HepG2 (cell line): ENCODE measurements around the gene PDE9A. TPM values are rescaled to one million over a fixed set of nuclear protein-coding genes. Genes with fewer than 3 reads are reported as not detected.

Source experiments
- AHR ChIP-seq: IDR thresholded peaks from 2 replicates; pipeline ENCODE4 v1.6.1; 2018; ENCODE audit warnings: missing genetic modification reagents, missing compliant biosample characterization
- FOSL1 ChIP-seq: sonication (generic); formaldehyde crosslinking; IDR thresholded peaks from 2 replicates; pipeline ENCODE4 v1.9.0; 2021; ENCODE audit warnings: missing genetic modification reagents, borderline replicate concordance
- GABPA ChIP-seq, 2 experiments: IDR thresholded peaks; 2 replicates each; pipeline ENCODE4 v1.6.1; 2011 to 2016; ENCODE audit warnings: low read depth in 2 of 2, low read length in 1 of 2, missing biosample characterization in 1 of 2, missing genetic modification characterization in 1 of 2
- GLI4 ChIP-seq: sonication (generic); formaldehyde crosslinking; IDR thresholded peaks from 2 replicates; pipeline ENCODE4 v1.5.1; 2020; ENCODE audit warnings: missing genetic modification reagents, mild to moderate bottlenecking, moderate library complexity, borderline replicate concordance
- HNRNPH1 ChIP-seq: fragments of 200-400 bp; formaldehyde crosslinking; optimal IDR thresholded peaks from 2 replicates; pipeline ENCODE3; 2017; ENCODE audit warnings: mild to moderate bottlenecking, low read depth, low read length
- JUN ChIP-seq: sonication (generic); formaldehyde crosslinking; IDR thresholded peaks from 2 replicates; pipeline ENCODE4 v1.4.0; 2020; ENCODE audit warnings: mild to moderate bottlenecking, missing genetic modification reagents
- MYNN ChIP-seq: sonication (generic); formaldehyde crosslinking; IDR thresholded peaks from 2 replicates; pipeline ENCODE4 v1.4.0; 2020; ENCODE audit warnings: mild to moderate bottlenecking, low read depth, missing genetic modification reagents
- MZF1 ChIP-seq: sonication (generic); formaldehyde crosslinking; IDR thresholded peaks from 2 replicates; pipeline ENCODE4 v1.8.1; 2023; ENCODE audit warnings: mild to moderate bottlenecking, missing genetic modification reagents, borderline replicate concordance
- NCOR1 ChIP-seq: fragments of 200-600 bp; sonication (generic); IDR thresholded peaks from 2 replicates; pipeline ENCODE4 v1.7.0; 2017; ENCODE audit warnings: antibody characterized with exemption, low read length, borderline replicate concordance
- PCBP1 ChIP-seq: fragments of 200-400 bp; formaldehyde crosslinking; IDR thresholded peaks from 2 replicates; pipeline ENCODE4 v1.6.1; 2017; ENCODE audit warnings: mild to moderate bottlenecking, low read depth, low read length, borderline replicate concordance
- PLRG1 ChIP-seq: fragments of 450-650 bp; conservative IDR thresholded peaks from 2 replicates; pipeline ENCODE4 v1.6.1; 2016
- SP140L ChIP-seq: sonication (generic); formaldehyde crosslinking; IDR thresholded peaks from 2 replicates; pipeline ENCODE4 v1.4.0; 2020; ENCODE audit warnings: missing genetic modification reagents, borderline replicate concordance
- SSRP1 ChIP-seq: IDR thresholded peaks from 2 replicates; pipeline ENCODE4 v1.6.1; 2016; ENCODE audit warnings: control low read depth
- TBP ChIP-seq: sonication (generic); formaldehyde crosslinking; IDR thresholded peaks from 2 replicates; pipeline ENCODE4 v1.5.0; 2020; ENCODE audit warnings: missing genetic modification reagents
- TEAD2 ChIP-seq: sonication (generic); formaldehyde crosslinking; IDR thresholded peaks from 2 replicates; pipeline ENCODE4 v1.9.0; 2021; ENCODE audit warnings: missing genetic modification reagents
- ZNF607 ChIP-seq: sonication (generic); formaldehyde crosslinking; IDR thresholded peaks from 2 replicates; pipeline ENCODE4 v1.5.1; 2020; ENCODE audit warnings: missing genetic modification reagents, mild to moderate bottlenecking, borderline replicate concordance
- ZNF780A ChIP-seq: sonication (generic); formaldehyde crosslinking; IDR thresholded peaks from 2 replicates; pipeline ENCODE4 v1.8.0; 2022; ENCODE audit warnings: mild to moderate bottlenecking, missing genetic modification reagents, moderate library complexity
- polyA plus RNA-seq, 8 experiments: library from polyadenylated mRNA; depleted of rRNA in 3 of 8; stranded (reverse) in 7 of 8; unstranded in 1 of 8; fragments of >200 nt; fragmentation: Illumina TruSeq in 4 of 8; extraction: Trizol in 4 of 8; gene quantifications; 2 replicates each; pipeline versions ENCODE4 v1.2.1 to v1.2.3, GENCODE V29; 2011 to 2016; ENCODE audit warnings: low read depth in 4 of 8, missing spikeins in 1 of 8, mixed read lengths in 1 of 8; ENCODE audit not compliant: insufficient read depth in 1 of 8
- total RNA-seq, 5 experiments: library from RNA; depleted of rRNA; stranded (reverse); fragments of >200 nt; fragmentation: Illumina TruSeq; extraction: Trizol; gene quantifications; 2 replicates each; pipeline ENCODE4 v1.2.3, GENCODE V29; 2016; ENCODE audit warnings: low read depth in 1 of 5
- TF ChIP-seq, protein P1 (sequence below): IDR thresholded peaks from 2 replicates; pipeline ENCODE4 v1.6.1; 2016; ENCODE audit warnings: missing compliant biosample characterization, missing genetic modification reagents, borderline replicate concordance
- TF ChIP-seq, protein P2 (sequence below): sonication (generic); formaldehyde crosslinking; IDR thresholded peaks from 2 replicates; pipeline ENCODE4 v1.9.0; 2021; ENCODE audit warnings: missing genetic modification reagents, borderline replicate concordance
- TF ChIP-seq, protein P3 (sequence below): sonication (generic); formaldehyde crosslinking; IDR thresholded peaks from 2 replicates; pipeline ENCODE4 v1.5.1; 2020; ENCODE audit warnings: missing genetic modification reagents, mild to moderate bottlenecking, borderline replicate concordance
- TF ChIP-seq, protein P4 (sequence below): sonication (generic); formaldehyde crosslinking; IDR thresholded peaks from 2 replicates; pipeline ENCODE4 v1.5.1; 2020; ENCODE audit warnings: mild to moderate bottlenecking, missing genetic modification reagents, moderate library complexity
- TF ChIP-seq, protein P5 (sequence below): IDR thresholded peaks from 2 replicates; pipeline ENCODE4 v1.6.1; 2016; ENCODE audit warnings: mild to moderate bottlenecking, missing biosample characterization, missing genetic modification reagents

Gene PDE9A
- total and polyA plus RNA-seq, 2 of the 13 experiments (the other 11 are each of a cell fraction or from before 2014, with no cell fraction given), result 4.6 to 19.7 TPM

DNA sequence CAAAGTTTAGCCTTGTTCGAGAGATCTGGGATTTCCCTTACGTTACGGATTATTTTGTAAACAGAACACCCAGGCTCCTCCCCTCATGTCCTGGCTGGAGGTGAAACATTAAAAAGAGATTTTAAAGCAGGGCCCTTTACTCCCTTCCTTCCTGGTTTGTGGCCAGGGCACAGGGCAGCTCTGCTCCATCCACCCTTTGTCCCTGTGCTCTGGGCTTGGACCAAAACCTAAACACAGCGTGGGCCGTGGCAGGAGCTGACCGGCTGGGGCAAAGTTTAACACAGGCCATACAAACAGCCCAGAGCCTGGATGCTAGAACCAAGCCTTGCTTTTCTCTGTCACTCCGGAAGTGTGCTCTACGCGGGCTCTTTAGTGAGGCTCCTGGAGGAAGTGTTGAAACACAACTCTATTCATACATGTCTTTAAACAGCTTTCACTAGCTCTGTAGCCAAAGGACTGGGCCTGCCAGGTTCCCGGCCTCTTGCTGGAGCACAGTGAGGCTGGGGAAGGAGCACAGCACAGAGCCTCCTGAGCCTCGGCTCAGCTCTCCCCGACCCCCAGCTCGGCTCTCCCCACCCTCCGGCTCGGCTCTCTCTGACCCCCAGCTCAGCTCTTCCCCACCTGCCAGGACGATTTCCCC, 84.7 kb downstream of the PDE9A start (continued):
- peak; percentile 49 for TF ChIP-seq HNRNPH1
- TF ChIP-seq, protein P1, sequence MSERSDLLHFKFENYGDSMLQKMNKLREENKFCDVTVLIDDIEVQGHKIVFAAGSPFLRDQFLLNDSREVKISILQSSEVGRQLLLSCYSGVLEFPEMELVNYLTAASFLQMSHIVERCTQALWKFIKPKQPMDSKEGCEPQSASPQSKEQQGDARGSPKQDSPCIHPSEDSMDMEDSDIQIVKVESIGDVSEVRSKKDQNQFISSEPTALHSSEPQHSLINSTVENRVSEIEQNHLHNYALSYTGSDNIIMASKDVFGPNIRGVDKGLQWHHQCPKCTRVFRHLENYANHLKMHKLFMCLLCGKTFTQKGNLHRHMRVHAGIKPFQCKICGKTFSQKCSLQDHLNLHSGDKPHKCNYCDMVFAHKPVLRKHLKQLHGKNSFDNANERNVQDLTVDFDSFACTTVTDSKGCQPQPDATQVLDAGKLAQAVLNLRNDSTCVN (CRISPR knock-in tag), result peak; percentile 52; the same call in 1 of the 2 replicates
- TF ChIP-seq SSRP1 (CRISPR knock-in tag), result no peak
- TF ChIP-seq, protein P2, sequence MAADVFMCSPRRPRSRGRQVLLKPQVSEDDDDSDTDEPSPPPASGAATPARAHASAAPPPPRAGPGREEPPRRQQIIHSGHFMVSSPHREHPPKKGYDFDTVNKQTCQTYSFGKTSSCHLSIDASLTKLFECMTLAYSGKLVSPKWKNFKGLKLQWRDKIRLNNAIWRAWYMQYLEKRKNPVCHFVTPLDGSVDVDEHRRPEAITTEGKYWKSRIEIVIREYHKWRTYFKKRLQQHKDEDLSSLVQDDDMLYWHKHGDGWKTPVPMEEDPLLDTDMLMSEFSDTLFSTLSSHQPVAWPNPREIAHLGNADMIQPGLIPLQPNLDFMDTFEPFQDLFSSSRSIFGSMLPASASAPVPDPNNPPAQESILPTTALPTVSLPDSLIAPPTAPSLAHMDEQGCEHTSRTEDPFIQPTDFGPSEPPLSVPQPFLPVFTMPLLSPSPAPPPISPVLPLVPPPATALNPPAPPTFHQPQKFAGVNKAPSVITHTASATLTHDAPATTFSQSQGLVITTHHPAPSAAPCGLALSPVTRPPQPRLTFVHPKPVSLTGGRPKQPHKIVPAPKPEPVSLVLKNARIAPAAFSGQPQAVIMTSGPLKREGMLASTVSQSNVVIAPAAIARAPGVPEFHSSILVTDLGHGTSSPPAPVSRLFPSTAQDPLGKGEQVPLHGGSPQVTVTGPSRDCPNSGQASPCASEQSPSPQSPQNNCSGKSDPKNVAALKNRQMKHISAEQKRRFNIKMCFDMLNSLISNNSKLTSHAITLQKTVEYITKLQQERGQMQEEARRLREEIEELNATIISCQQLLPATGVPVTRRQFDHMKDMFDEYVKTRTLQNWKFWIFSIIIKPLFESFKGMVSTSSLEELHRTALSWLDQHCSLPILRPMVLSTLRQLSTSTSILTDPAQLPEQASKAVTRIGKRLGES (CRISPR knock-in tag), result no peak; the same call in 1 of the 2 replicates
- TF ChIP-seq FOSL1 (CRISPR knock-in tag), result no peak
- TF ChIP-seq MZF1 (CRISPR knock-in tag), result no peak
- TF ChIP-seq PCBP1, result no peak
- TF ChIP-seq AHR, result no peak
- TF ChIP-seq, protein P3, sequence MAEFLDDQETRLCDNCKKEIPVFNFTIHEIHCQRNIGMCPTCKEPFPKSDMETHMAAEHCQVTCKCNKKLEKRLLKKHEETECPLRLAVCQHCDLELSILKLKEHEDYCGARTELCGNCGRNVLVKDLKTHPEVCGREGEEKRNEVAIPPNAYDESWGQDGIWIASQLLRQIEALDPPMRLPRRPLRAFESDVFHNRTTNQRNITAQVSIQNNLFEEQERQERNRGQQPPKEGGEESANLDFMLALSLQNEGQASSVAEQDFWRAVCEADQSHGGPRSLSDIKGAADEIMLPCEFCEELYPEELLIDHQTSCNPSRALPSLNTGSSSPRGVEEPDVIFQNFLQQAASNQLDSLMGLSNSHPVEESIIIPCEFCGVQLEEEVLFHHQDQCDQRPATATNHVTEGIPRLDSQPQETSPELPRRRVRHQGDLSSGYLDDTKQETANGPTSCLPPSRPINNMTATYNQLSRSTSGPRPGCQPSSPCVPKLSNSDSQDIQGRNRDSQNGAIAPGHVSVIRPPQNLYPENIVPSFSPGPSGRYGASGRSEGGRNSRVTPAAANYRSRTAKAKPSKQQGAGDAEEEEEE (CRISPR knock-in tag), result no peak
- no peak for TF ChIP-seq ZNF780A
- 0 out of 2 replicates have a peak, but pooled peaks have one; percentile 37 for TF ChIP-seq NCOR1
- TF ChIP-seq, protein P4, sequence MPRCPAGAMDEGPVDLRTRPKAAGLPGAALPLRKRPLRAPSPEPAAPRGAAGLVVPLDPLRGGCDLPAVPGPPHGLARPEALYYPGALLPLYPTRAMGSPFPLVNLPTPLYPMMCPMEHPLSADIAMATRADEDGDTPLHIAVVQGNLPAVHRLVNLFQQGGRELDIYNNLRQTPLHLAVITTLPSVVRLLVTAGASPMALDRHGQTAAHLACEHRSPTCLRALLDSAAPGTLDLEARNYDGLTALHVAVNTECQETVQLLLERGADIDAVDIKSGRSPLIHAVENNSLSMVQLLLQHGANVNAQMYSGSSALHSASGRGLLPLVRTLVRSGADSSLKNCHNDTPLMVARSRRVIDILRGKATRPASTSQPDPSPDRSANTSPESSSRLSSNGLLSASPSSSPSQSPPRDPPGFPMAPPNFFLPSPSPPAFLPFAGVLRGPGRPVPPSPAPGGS (CRISPR knock-in tag), result no peak
- 0 out of 2 replicates have a peak, but pooled peaks have one; percentile 22 for TF ChIP-seq GLI4
- no peak for TF ChIP-seq TEAD2 (CRISPR knock-in tag)
- TF ChIP-seq GABPA (IDR thresholded peaks at IDR 0.05; ENCODE audit: low read depth, low read length), result no peak
- TF ChIP-seq GABPA (CRISPR knock-in tag; IDR thresholded peaks at IDR 0.05; ENCODE audit: low read depth), result peak; percentile 47
- TF ChIP-seq ZNF607 (CRISPR knock-in tag), result no peak; the same call in 1 of the 2 replicates
- TF ChIP-seq PLRG1, result no peak
- no peak for TF ChIP-seq MYNN
- no peak for TF ChIP-seq SP140L (CRISPR knock-in tag)
- no peak for TF ChIP-seq TBP (CRISPR knock-in tag)
- TF ChIP-seq JUN (CRISPR knock-in tag), result no peak
- TF ChIP-seq, protein P5, sequence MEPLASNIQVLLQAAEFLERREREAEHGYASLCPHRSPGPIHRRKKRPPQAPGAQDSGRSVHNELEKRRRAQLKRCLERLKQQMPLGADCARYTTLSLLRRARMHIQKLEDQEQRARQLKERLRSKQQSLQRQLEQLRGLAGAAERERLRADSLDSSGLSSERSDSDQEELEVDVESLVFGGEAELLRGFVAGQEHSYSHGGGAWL (CRISPR knock-in tag), result no peak
